ENCODE results near the gene ZNF579. TPM values are rescaled to one million over a fixed set of nuclear protein-coding genes. Genes with fewer than 3 reads are reported as not detected.

ZNF579 gene
- total RNA-seq, 1 donor from 2014 or later, result 10.7 TPM

GRCh38 chr19:55546011-55546410 lies 34.6 kb downstream of the ZNF579 start:
- H3K9me3 Mint-ChIP-seq, result no peaks in the 10 kb centered on the region
- H3K4me3 Mint-ChIP-seq (ENCODE audit: low read depth), result no peak overlapping the region
- H3K4me1 Mint-ChIP-seq (ENCODE audit: low read depth), result no peaks in the 10 kb centered on the region
- DNase-seq (ENCODE audit: low spot score), result no peak
- intact Hi-C loops (cut with micrococcal nuclease), result no loop called here
- H3K36me3 Mint-ChIP-seq (ENCODE audit: low read depth), result no peaks in the 10 kb centered on the region
- peaks cover 3% of the 10 kb centered on the region for H3K27me3 Mint-ChIP-seq (ENCODE audit: low read depth)
- no peak overlapping the region for H3K27ac Mint-ChIP-seq

- peaks cover 3% of the 10 kb centered on the region for H3K27me3 Mint-ChIP-seq (ENCODE audit: low read depth)
- H3K9me3 Mint-ChIP-seq, result no peaks in the 10 kb centered on the region
- no peaks in the 10 kb centered on the region for H3K4me1 Mint-ChIP-seq (ENCODE audit: low read depth)
- H3K36me3 Mint-ChIP-seq (ENCODE audit: low read depth), result no peaks in the 10 kb centered on the region
- H3K4me3 Mint-ChIP-seq (ENCODE audit: low read depth), result no peak within 1 kb of the TSS
- intact Hi-C loops (cut with micrococcal nuclease), result no loop called here
- H3K27ac Mint-ChIP-seq, result no peak within 1 kb of the TSS
- no peak for DNase-seq (ENCODE audit: low spot score)
Observed at GRCh38 chr19:55545443-55545842, 35.2 kb downstream of the ZNF579 start, which contains the start of gene SBK3. Gene SBK3 (minus strand): TSS chr19:55545543. CDS start chr19:55545543, 0 bp downstream.

GRCh38 chr19:55544776-55545439 lies 35.7 kb downstream of the ZNF579 start:
- no peaks in the 10 kb centered on the region for H3K4me1 Mint-ChIP-seq (ENCODE audit: low read depth)
- intact Hi-C loops (cut with micrococcal nuclease), result no loop called here
- H3K9me3 Mint-ChIP-seq, result no peaks in the 10 kb centered on the region
- H3K27ac Mint-ChIP-seq, result no peak overlapping the region
- no peak overlapping the region for H3K4me3 Mint-ChIP-seq (ENCODE audit: low read depth)
- H3K36me3 Mint-ChIP-seq (ENCODE audit: low read depth), result no peaks in the 10 kb centered on the region
- peaks cover 3% of the 10 kb centered on the region for H3K27me3 Mint-ChIP-seq (ENCODE audit: low read depth)
- DNase-seq (ENCODE audit: low spot score), result no peak

GRCh38 chr19:55544014-55544413 lies 36.6 kb downstream of the ZNF579 start:
- Mint-ChIP-seq H3K4me1 (ENCODE audit: low read depth) (no peaks in the 10 kb centered on the region), H3K9me3 (no peaks in the 10 kb centered on the region), H3K27me3 (ENCODE audit: low read depth) (peaks cover 3% of the 10 kb centered on the region), H3K4me3 (ENCODE audit: low read depth) (no peak overlapping the region), H3K36me3 (ENCODE audit: low read depth) (no peaks in the 10 kb centered on the region), H3K27ac (no peak overlapping the region)
- DNase-seq (ENCODE audit: low spot score), result no peak
- intact Hi-C loops (cut with micrococcal nuclease), result no loop called here

- no peaks in the 10 kb centered on the region for H3K4me1 Mint-ChIP-seq (ENCODE audit: low read depth)
- DNase-seq (ENCODE audit: low spot score), result no peak
- intact Hi-C loops (cut with micrococcal nuclease), result no loop called here
- no peak overlapping the region for H3K4me3 Mint-ChIP-seq (ENCODE audit: low read depth)
- no peak overlapping the region for H3K27ac Mint-ChIP-seq
- H3K36me3 Mint-ChIP-seq (ENCODE audit: low read depth), result no peaks in the 10 kb centered on the region
- H3K9me3 Mint-ChIP-seq, result no peaks in the 10 kb centered on the region
- peaks cover 3% of the 10 kb centered on the region for H3K27me3 Mint-ChIP-seq (ENCODE audit: low read depth)
Observed at GRCh38 chr19:55543567-55543966, 37.1 kb downstream of the ZNF579 start.

- H3K9me3 Mint-ChIP-seq, result no peaks in the 10 kb centered on the region
- no peak overlapping the region for H3K27ac Mint-ChIP-seq
- H3K4me3 Mint-ChIP-seq (ENCODE audit: low read depth), result no peak overlapping the region
- H3K36me3 Mint-ChIP-seq (ENCODE audit: low read depth), result no peaks in the 10 kb centered on the region
- no peaks in the 10 kb centered on the region for H3K4me1 Mint-ChIP-seq (ENCODE audit: low read depth)
- peaks cover 2% of the 10 kb centered on the region for H3K27me3 Mint-ChIP-seq (ENCODE audit: low read depth)
- no peak for DNase-seq (ENCODE audit: low spot score)
- intact Hi-C loops (cut with micrococcal nuclease), result no loop called here
Observed at GRCh38 chr19:55542292-55542855, 38.3 kb downstream of the ZNF579 start.

- no peak for DNase-seq (ENCODE audit: low spot score)
- no peaks in the 10 kb centered on the region for H3K4me1 Mint-ChIP-seq (ENCODE audit: low read depth)
- no peaks in the 10 kb centered on the region for H3K27me3 Mint-ChIP-seq (ENCODE audit: low read depth)
- no peak overlapping the region for H3K4me3 Mint-ChIP-seq (ENCODE audit: low read depth)
- no peak overlapping the region for H3K27ac Mint-ChIP-seq
- H3K36me3 Mint-ChIP-seq (ENCODE audit: low read depth), result no peaks in the 10 kb centered on the region
- no peaks in the 10 kb centered on the region for H3K9me3 Mint-ChIP-seq
- intact Hi-C loops (cut with micrococcal nuclease), result no loop called here
Observed at GRCh38 chr19:55541091-55541490, 39.6 kb downstream of the ZNF579 start.

GRCh38 chr19:55540619-55541018 lies 40.0 kb downstream of the ZNF579 start:
- Mint-ChIP-seq H3K36me3 (ENCODE audit: low read depth) (no peaks in the 10 kb centered on the region), H3K4me3 (ENCODE audit: low read depth) (no peak overlapping the region), H3K4me1 (ENCODE audit: low read depth) (no peaks in the 10 kb centered on the region), H3K27ac (no peak overlapping the region), H3K27me3 (ENCODE audit: low read depth) (no peaks in the 10 kb centered on the region), H3K9me3 (no peaks in the 10 kb centered on the region)
- no peak for DNase-seq (ENCODE audit: low spot score)
- intact Hi-C loops (cut with micrococcal nuclease), result no loop called here

- no peak overlapping the region for H3K27ac Mint-ChIP-seq
- no peak for DNase-seq (ENCODE audit: low spot score)
- H3K4me3 Mint-ChIP-seq (ENCODE audit: low read depth), result no peak overlapping the region
- H3K36me3 Mint-ChIP-seq (ENCODE audit: low read depth), result no peaks in the 10 kb centered on the region
- no peaks in the 10 kb centered on the region for H3K4me1 Mint-ChIP-seq (ENCODE audit: low read depth)
- H3K9me3 Mint-ChIP-seq, result no peaks in the 10 kb centered on the region
- intact Hi-C loops (cut with micrococcal nuclease), result no loop called here
- H3K27me3 Mint-ChIP-seq (ENCODE audit: low read depth), result no peaks in the 10 kb centered on the region
Observed at GRCh38 chr19:55539090-55539984, 41.3 kb downstream of the ZNF579 start.

- Mint-ChIP-seq H3K27me3 (ENCODE audit: low read depth) (no peaks in the 10 kb centered on the region), H3K36me3 (ENCODE audit: low read depth) (no peaks in the 10 kb centered on the region), H3K4me1 (ENCODE audit: low read depth) (no peaks in the 10 kb centered on the region), H3K27ac (no peak overlapping the region), H3K9me3 (no peaks in the 10 kb centered on the region), H3K4me3 (ENCODE audit: low read depth) (no peak overlapping the region)
- intact Hi-C loops (cut with micrococcal nuclease), result no loop called here
- DNase-seq (ENCODE audit: low spot score), result no peak
Observed at GRCh38 chr19:55538132-55538531, 42.5 kb downstream of the ZNF579 start.

GRCh38 chr19:55537741-55538111 lies 42.9 kb downstream of the ZNF579 start:
- no peak overlapping the region for H3K4me3 Mint-ChIP-seq (ENCODE audit: low read depth)
- no peak overlapping the region for H3K27ac Mint-ChIP-seq
- no peaks in the 10 kb centered on the region for H3K9me3 Mint-ChIP-seq
- no peaks in the 10 kb centered on the region for H3K4me1 Mint-ChIP-seq (ENCODE audit: low read depth)
- intact Hi-C loops (cut with micrococcal nuclease), result no loop called here
- H3K36me3 Mint-ChIP-seq (ENCODE audit: low read depth), result no peaks in the 10 kb centered on the region
- H3K27me3 Mint-ChIP-seq (ENCODE audit: low read depth), result no peaks in the 10 kb centered on the region
- no peak for DNase-seq (ENCODE audit: low spot score)

GRCh38 chr19:55536951-55537740 lies 43.5 kb downstream of the ZNF579 start, which contains the start of gene SBK2:
Gene SBK2 (minus strand): TSS chr19:55537133. CDS start chr19:55536294, 839 bp downstream.
- Mint-ChIP-seq H3K9me3 (no peaks in the 10 kb centered on the region), H3K4me3 (ENCODE audit: low read depth) (no peak within 1 kb of the TSS), H3K27me3 (ENCODE audit: low read depth) (no peaks in the 10 kb centered on the region), H3K36me3 (ENCODE audit: low read depth) (no peaks in the 10 kb centered on the region), H3K4me1 (ENCODE audit: low read depth) (no peaks in the 10 kb centered on the region), H3K27ac (no peak within 1 kb of the TSS)
- no peak for DNase-seq (ENCODE audit: low spot score)
- intact Hi-C loops (cut with micrococcal nuclease), result no loop called here

Measured in activated T-helper 2 cell treated with anti-CD3 and anti-CD28 coated beads, Interferon-gamma antibody, Interleukin-2, Interleukin-4, amounts not matched to agents 10 μg/mL and 5 μg/mL and 100 μg/mL, durations not matched to agents 14 hours and 24 hours and 36 hours (primary cell).